AG09319 (cell line): ENCODE results near the gene PI4KB.

Experiments used
- DNase-seq: peaks from one replicate; pipeline ENCODE4 v3.0.0-alpha.2; 2010; ENCODE audit warnings: low read depth; ENCODE audit errors: extremely low read depth
- TF ChIP-seq, protein P1 (sequence below): IDR thresholded peaks from 2 replicates; pipeline ENCODE4 v1.5.1; 2011; ENCODE audit warnings: low read depth, mild to moderate bottlenecking, inconsistent platforms, low read length, moderate library complexity

Gene PI4KB

DNA sequence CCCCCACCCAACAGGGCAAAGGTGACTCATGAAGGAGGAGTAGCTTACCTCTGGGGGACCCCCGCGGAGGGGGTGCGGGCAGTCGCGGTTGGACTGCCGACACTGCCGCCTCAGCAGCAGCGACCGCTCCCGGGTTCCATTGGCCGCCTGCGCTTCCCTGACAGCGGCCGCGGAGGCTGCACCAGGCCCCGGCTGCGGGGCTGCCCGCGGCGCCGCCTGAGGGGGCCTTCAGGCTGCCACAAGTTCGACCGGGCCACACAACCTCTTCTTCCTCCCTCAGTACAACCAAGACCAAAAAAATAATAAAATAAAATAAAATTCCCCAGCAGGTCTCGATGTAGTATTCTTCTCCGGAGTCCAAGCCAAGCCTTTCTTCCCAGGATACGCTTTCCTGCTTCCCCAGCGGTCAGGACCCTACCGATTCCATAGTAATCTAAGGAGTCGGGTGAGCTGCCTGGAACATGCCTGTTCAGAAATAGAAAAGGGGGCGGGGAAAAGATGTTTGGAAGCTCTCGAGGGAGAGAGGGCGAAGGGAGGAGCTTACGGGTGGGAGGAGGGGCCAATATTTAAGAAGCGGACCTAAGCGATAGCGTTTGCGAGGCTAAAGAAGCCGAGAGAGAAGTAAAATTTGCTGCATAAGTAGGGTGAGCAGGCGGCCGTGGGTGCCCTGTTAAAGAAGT is at the start of gene PI4KB:
Gene PI4KB, minus strand, starts transcription at position 194 of the 680 bp plus-strand sequence. CDS start 10,935 bp downstream, outside the sequence.
- peak; percentile 94 for DNase-seq
- TF ChIP-seq, protein P1, sequence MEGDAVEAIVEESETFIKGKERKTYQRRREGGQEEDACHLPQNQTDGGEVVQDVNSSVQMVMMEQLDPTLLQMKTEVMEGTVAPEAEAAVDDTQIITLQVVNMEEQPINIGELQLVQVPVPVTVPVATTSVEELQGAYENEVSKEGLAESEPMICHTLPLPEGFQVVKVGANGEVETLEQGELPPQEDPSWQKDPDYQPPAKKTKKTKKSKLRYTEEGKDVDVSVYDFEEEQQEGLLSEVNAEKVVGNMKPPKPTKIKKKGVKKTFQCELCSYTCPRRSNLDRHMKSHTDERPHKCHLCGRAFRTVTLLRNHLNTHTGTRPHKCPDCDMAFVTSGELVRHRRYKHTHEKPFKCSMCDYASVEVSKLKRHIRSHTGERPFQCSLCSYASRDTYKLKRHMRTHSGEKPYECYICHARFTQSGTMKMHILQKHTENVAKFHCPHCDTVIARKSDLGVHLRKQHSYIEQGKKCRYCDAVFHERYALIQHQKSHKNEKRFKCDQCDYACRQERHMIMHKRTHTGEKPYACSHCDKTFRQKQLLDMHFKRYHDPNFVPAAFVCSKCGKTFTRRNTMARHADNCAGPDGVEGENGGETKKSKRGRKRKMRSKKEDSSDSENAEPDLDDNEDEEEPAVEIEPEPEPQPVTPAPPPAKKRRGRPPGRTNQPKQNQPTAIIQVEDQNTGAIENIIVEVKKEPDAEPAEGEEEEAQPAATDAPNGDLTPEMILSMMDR, result no peak

DNA sequence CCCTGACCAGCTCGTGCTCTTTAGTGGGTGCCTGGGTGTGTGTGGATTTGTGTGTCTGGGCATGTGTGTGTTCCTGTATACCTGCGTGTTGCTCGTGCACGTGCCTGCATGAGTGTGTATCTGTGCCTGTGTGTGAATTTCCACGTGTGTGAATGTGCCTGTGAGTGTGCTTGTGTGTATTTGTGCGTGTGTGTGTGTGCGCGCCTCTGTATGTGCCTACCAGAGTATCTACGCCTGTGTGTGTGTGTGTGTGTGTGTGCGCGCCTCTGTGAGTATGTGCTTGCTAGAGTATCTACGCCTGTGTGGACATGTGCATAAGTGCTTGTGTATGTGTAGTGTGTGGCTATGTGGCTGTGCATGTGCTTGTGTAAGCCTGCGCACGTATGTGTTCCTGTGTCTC is 46.0 kb upstream of the PI4KB start:
- TF ChIP-seq, protein P1, result no peak
- DNase-seq, result no peak

DNA sequence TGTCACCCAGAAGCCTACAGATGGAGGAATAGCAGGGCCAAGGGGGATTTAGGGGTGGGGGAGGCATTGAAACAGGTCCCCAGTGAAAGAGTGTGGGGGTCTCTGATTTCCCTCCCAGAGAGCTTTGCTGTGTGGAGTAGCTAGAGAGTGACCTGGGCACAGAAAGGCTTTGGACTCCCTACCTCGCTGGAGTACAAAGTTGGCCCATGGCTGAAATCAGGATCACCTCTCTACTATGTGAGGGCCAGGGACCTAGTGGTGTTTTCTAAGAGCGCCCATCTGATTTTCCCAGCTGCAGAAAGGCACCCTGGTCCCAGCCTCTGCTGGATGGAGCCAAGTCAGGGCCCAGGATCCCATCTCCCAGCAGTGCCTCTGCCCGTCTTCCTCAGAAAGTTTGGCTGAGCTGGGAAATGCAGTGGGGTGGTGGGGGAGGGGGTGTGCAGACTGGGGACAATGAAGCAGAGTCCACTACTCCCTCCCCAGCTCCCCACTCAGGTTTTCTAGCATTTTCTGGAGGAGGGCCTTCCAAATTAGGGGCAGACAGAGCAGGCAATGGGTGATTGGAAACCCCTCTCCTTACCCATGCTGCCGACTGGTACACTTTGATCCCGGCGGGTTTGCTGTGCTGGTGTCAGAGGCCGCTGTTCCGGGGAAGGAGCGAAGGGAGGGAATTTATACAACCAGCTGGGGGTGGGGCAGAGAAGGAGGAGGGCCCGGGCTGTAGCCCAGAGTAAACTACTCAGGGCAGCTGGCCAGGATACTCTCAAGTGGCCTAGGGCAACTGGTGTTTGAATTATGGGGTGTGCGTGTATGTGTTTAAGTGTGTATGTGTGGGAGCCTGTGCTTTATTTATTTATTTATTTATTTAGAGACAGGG is 45.1 kb upstream of the PI4KB start, which contains the start of gene SELENBP1:
Gene SELENBP1, minus strand, starts transcription at position 648 of the 877 bp plus-strand sequence. Its CDS starts 64 bp downstream, at position 584.
- peak; percentile 62 for DNase-seq

DNA sequence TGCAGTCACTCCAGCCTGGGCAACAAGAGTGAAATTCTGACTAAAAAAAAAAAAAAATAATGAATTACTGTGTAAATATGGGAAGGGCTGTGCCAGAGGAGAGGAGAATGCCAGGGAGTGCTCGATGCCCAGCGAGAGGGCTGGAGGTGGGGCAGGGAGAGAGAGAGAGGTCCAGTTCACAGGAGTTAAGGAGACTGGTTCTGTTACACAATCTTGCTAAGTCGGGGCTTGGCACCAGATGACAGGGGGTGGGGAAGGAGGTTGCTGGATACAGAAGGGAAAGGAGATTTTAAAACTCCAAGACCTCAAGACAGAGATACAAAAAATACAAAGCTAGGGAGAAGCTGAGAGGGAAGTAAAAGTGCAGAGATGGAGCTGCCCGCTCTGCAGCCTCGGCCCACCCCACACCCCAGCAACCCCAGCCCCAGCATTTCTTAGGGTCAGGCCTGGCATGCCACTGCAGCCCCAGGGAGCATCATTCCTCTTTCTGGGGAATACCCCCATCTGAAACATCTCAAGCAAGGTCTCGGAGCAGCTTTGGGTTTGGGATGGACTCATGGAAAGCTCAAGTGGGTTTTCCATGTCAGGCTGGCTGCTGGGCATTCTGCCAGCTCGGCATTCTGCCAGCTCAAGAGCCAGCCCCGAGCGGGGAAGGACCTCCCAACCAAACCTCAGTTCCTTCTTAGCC is 44.3 kb upstream of the PI4KB start:
- peak; percentile 22 for DNase-seq
- TF ChIP-seq, protein P1, result no peak

More for the DNA sequence above, 45.1 kb upstream of the PI4KB start, which contains the start of gene SELENBP1:
- TF ChIP-seq, protein P1, result no peak

DNA sequence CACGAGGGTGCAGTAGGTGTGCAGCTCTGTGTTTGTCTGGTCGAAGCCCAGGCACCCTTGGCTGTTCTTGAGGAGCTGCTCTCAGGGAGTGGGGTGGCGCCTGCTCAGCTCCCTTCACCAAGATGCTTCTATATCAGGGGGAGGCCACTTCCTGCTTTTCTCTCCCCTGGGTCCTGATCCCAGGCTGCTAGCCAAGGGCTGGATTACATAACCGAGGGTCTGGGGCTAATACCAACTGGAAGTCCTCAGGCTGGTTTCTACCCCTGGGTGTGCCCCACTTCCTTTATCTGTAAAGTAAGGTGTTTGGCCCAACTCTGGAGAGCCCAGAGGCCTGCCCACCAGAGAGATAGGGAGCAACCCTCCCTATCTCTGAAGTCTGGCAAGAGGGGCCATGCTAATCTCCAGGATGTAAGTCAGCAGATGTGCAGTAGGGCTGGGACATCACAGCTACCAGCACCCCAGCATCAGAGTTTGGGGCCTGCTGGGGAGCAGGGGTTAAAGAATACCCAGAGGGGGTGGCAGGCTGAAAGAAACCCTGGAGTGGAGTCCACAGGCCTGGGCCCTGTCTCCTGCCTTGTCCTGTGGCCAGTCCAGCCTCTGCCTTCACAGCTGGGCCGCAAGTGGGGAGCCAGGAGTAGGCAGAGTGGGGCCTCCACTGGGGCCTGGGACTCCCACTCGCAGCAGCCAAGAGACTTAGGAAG is 43.1 kb upstream of the PI4KB start:
- no peak for DNase-seq
- TF ChIP-seq, protein P1, result no peak

DNA sequence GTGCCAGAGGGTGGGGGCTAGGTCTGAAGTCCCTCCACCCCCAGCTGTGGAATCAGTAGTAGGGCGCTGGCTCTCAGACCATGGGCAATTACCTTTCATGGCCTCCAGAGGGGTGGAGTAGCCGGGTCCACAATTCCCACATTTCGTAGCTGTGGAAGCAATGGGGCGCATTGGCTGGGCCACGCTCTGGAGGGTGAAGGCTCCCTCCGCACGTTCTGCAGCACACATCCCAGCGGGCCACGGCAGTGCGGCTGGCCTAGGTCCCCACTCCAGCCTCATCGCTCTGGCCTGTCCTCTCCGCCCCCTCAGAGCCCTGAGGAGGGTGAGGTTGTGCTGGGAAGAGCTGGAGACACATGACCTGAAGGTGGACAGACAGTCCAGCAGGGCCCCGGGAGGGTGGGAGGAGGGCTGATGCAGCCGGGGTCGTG is 42.4 kb upstream of the PI4KB start:
- no peak for DNase-seq
- TF ChIP-seq, protein P1, result no peak
